Loucy (cell line): ENCODE measurements around the gene TPK1.

Experiments
- H2AFZ ChIP-seq: fragments of 200-600 bp; sonication (generic); 2 replicates; pipeline ENCODE4 v1.6.0; 2016; ENCODE audit warnings: antibody characterized with exemption, mild to moderate bottlenecking, low read length, moderate library complexity
- H3F3A ChIP-seq: fragments of 200-600 bp; 2 replicates; pipeline ENCODE4 v1.6.0; 2016; ENCODE audit warnings: antibody characterized with exemption, low read depth, mild to moderate bottlenecking
- H3K27me3 ChIP-seq: fragments of 200-600 bp; sonication (generic); 2 replicates; pipeline ENCODE4 v1.6.1; 2014; ENCODE audit warnings: low read length, mild to moderate bottlenecking; ENCODE audit not compliant: insufficient read depth, poor library complexity, severe bottlenecking
- H3K36me3 ChIP-seq: fragments of 200-600 bp; sonication (generic); 2 replicates; pipeline ENCODE4 v1.6.1; 2016; ENCODE audit warnings: low read length; ENCODE audit not compliant: insufficient read depth
- H3K4me1 ChIP-seq: fragments of 200-600 bp; sonication (generic); 2 replicates; pipeline ENCODE4 v1.5.1; 2014; ENCODE audit warnings: low read length, mild to moderate bottlenecking; ENCODE audit not compliant: insufficient read depth, poor library complexity, severe bottlenecking
- H3K4me2 ChIP-seq: fragments of 200-600 bp; sonication (generic); 2 replicates; pipeline ENCODE4 v1.6.0; 2014; ENCODE audit warnings: antibody characterized with exemption, low read length, low read depth, mild to moderate bottlenecking; ENCODE audit not compliant: poor library complexity, severe bottlenecking
- H3K4me3 ChIP-seq: fragments of 200-600 bp; sonication (generic); 2 replicates; pipeline ENCODE4 v1.5.1; 2014; ENCODE audit warnings: low read length, mild to moderate bottlenecking, mixed read lengths; ENCODE audit not compliant: poor library complexity, severe bottlenecking
- H3K79me2 ChIP-seq: fragments of 200-600 bp; sonication (generic); 2 replicates; pipeline ENCODE4 v1.6.1; 2014; ENCODE audit warnings: low read length; ENCODE audit not compliant: insufficient read depth
- H3K9ac ChIP-seq: fragments of 200-600 bp; sonication (generic); 2 replicates; pipeline ENCODE4 v1.6.0; 2014; ENCODE audit warnings: mild to moderate bottlenecking, low read depth, low read length, moderate library complexity; ENCODE audit not compliant: poor library complexity, severe bottlenecking
- H3K9me2 ChIP-seq: fragments of 200-600 bp; sonication (generic); replicated peaks from 2 replicates; pipeline ENCODE4 v1.6.1; 2016; ENCODE audit warnings: low read depth, low read length, mixed read lengths
- H3K9me3 ChIP-seq: fragments of 200-600 bp; sonication (generic); 2 replicates; pipeline ENCODE4 v1.6.1; 2014; ENCODE audit warnings: mild to moderate bottlenecking, antibody characterized with exemption, low read length, low read depth; ENCODE audit not compliant: insufficient read depth
- H4K20me1 ChIP-seq: fragments of 200-600 bp; sonication (generic); 2 replicates; pipeline ENCODE4 v1.6.0; 2014; ENCODE audit warnings: antibody characterized with exemption, low read length, mild to moderate bottlenecking; ENCODE audit not compliant: insufficient read depth, poor library complexity, severe bottlenecking
- EZH2phosphoT487 ChIP-seq: fragments of 200-600 bp; IDR thresholded peaks from 2 replicates; pipeline ENCODE4 v1.6.1; 2018; ENCODE audit warnings: antibody characterized with exemption, mild to moderate bottlenecking, moderate library complexity, borderline replicate concordance
- TF ChIP-seq, protein P1 (sequence below): fragments of 200-600 bp; sonication (generic); conservative IDR thresholded peaks from 2 replicates; pipeline ENCODE4 v1.5.1; 2014; ENCODE audit warnings: mild to moderate bottlenecking, antibody characterized with exemption, low read length

TPK1 gene

DNA sequence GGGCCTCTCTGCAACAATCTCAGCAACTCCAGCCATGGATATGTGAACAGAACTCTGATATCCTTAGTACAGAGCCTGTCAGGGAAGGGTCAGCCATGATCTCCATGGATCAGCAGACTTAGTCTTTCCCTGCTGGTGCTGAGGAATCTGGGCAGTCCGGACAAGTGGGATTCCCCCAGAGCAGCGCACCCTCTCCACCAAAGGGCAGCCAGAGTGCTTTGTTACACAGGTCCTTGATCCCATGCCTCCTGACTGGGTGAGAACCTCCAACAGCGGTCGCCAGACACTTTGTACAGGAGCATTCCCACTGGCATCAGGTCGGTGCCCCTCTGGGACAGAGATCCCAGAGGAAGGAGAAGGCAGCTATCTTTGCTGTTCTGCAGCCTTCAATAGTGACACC, 38.9 kb downstream of the TPK1 start:
- Histone ChIP-seq H4K20me1 (no peaks in the 10 kb centered on the region), H3F3A (no peaks in the 10 kb centered on the region), H3K9me2 (no peaks in the 10 kb centered on the region), H3K27me3 (no peaks in the 10 kb centered on the region), H3K9me3 (no peaks in the 10 kb centered on the region), H3K4me1 (no peaks in the 10 kb centered on the region), H3K9ac (no peak overlapping the region), H3K79me2 (no peaks in the 10 kb centered on the region), H3K36me3 (no peaks in the 10 kb centered on the region), H3K4me2 (no peak overlapping the region), H2AFZ (no peak overlapping the region), H3K4me3 (no peak overlapping the region)
- TF ChIP-seq EZH2phosphoT487 = no peak
- TF ChIP-seq, protein P1, sequence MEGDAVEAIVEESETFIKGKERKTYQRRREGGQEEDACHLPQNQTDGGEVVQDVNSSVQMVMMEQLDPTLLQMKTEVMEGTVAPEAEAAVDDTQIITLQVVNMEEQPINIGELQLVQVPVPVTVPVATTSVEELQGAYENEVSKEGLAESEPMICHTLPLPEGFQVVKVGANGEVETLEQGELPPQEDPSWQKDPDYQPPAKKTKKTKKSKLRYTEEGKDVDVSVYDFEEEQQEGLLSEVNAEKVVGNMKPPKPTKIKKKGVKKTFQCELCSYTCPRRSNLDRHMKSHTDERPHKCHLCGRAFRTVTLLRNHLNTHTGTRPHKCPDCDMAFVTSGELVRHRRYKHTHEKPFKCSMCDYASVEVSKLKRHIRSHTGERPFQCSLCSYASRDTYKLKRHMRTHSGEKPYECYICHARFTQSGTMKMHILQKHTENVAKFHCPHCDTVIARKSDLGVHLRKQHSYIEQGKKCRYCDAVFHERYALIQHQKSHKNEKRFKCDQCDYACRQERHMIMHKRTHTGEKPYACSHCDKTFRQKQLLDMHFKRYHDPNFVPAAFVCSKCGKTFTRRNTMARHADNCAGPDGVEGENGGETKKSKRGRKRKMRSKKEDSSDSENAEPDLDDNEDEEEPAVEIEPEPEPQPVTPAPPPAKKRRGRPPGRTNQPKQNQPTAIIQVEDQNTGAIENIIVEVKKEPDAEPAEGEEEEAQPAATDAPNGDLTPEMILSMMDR = no peak

DNA sequence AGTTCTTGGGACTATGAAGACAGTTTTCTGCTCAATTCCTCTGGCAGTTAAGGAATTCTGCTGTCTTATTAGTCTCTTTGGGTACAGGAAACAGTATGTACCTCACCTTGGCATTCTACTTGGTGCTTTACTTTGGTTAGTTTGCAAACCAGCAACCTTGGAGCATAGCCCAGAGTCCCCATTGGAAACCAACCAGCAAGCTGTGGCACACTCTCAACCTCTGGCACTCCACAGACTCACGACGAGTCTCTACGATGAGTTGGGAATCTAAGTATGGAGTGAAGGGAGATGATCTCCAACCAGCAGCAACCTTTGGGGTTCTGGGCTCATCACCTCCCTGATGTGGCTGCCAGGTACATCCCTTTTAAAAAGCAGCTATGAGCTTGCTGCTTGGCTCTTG, 43.8 kb downstream of the TPK1 start:
- H3K36me3 ChIP-seq = no peaks in the 10 kb centered on the region
- no peaks in the 10 kb centered on the region for H3K9me3 ChIP-seq
- H3K9me2 ChIP-seq = no peaks in the 10 kb centered on the region
- no peaks in the 10 kb centered on the region for H4K20me1 ChIP-seq
- H3K9ac ChIP-seq = no peak overlapping the region
- no peaks in the 10 kb centered on the region for H3K79me2 ChIP-seq
- H3K27me3 ChIP-seq = no peaks in the 10 kb centered on the region
- H3K4me3 ChIP-seq = no peak overlapping the region
- TF ChIP-seq, protein P1 = no peak
- TF ChIP-seq EZH2phosphoT487 = no peak
- no peaks in the 10 kb centered on the region for H3F3A ChIP-seq
- H3K4me2 ChIP-seq = no peak overlapping the region
- H2AFZ ChIP-seq = no peak overlapping the region
- no peaks in the 10 kb centered on the region for H3K4me1 ChIP-seq

DNA sequence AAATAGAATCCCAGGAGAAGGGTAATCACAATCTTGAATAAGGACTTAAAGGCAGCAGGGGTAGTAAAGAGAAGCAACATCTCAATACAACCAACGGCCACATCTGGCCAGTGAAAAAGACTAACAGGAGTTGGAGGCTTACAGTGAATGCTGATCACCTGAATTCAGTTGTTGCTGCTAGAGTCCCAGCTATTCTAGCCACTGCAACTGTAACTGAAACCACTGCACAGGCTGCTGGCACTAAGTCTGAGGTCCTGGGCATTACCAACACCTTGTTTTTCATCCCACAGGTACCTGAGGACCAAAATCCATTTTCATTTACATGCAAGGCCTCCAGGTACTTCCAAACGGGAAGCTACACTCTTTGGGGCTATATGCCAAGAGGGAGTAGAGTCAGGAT, 44.4 kb downstream of the TPK1 start:
- no peaks in the 10 kb centered on the region for H3K9me3 ChIP-seq
- no peaks in the 10 kb centered on the region for H3K27me3 ChIP-seq
- no peaks in the 10 kb centered on the region for H3K79me2 ChIP-seq
- H3K36me3 ChIP-seq = no peaks in the 10 kb centered on the region
- H3F3A ChIP-seq = no peaks in the 10 kb centered on the region
- H3K4me3 ChIP-seq = no peak overlapping the region
- H3K4me1 ChIP-seq = no peaks in the 10 kb centered on the region
- no peak overlapping the region for H3K9ac ChIP-seq
- no peak for TF ChIP-seq EZH2phosphoT487
- TF ChIP-seq, protein P1 = no peak
- no peak overlapping the region for H3K4me2 ChIP-seq
- no peak overlapping the region for H2AFZ ChIP-seq
- no peaks in the 10 kb centered on the region for H3K9me2 ChIP-seq
- H4K20me1 ChIP-seq = no peaks in the 10 kb centered on the region
